Fibroblast of lung (primary cell): ENCODE results near the gene RAD23B. TPM values are rescaled to one million over a fixed set of nuclear protein-coding genes. Genes with fewer than 3 reads are reported as not detected.

Experiments
- DNase-seq, 2 donors: peaks; one replicate each; pipeline versions ENCODE4 v3.0.0 to v3.0.0-alpha.2; 2010; ENCODE audit warnings: low read depth in 2 of 2
- H2AFZ ChIP-seq: 2 replicates; pipeline ENCODE4 v1.5.1; 2012; ENCODE audit warnings: low read length, control low read depth, inconsistent platforms
- H3K27ac ChIP-seq: 2 replicates; pipeline ENCODE4 v1.5.1; 2011; ENCODE audit warnings: low read length, control low read depth; ENCODE audit not compliant: insufficient read depth
- H3K27me3 ChIP-seq: 2 replicates; pipeline ENCODE4 v1.5.1; 2011; ENCODE audit warnings: mild to moderate bottlenecking, low read length; ENCODE audit not compliant: control insufficient read depth, insufficient read depth
- H3K36me3 ChIP-seq: 2 replicates; pipeline ENCODE4 v1.5.1; 2011; ENCODE audit warnings: low read length; ENCODE audit not compliant: control insufficient read depth, insufficient read depth
- H3K4me1 ChIP-seq: 2 replicates; pipeline ENCODE4 v1.5.1; 2011; ENCODE audit warnings: low read length; ENCODE audit not compliant: control insufficient read depth, insufficient read depth; ENCODE audit errors: extremely low read depth
- H3K4me2 ChIP-seq: 2 replicates; pipeline ENCODE4 v1.5.1; 2011; ENCODE audit warnings: low read length, control low read depth; ENCODE audit not compliant: insufficient read depth; ENCODE audit errors: extremely low read depth
- H3K4me3 ChIP-seq, 4 experiments: fragments of 200-600 bp in 1 of 4; sonication (generic) in 1 of 4; replicated peaks in 1 of 4; 2 replicates each; pipeline ENCODE4 v1.5.1; 2011 to 2016; ENCODE audit warnings: low read length in 4 of 4, low read depth in 3 of 4, mild to moderate bottlenecking in 3 of 4, control low read depth in 2 of 4, inconsistent platforms in 1 of 4, mixed read lengths in 1 of 4; ENCODE audit not compliant: insufficient read depth in 1 of 4; ENCODE audit errors: control extremely low read depth in 1 of 4
- H3K79me2 ChIP-seq: 2 replicates; pipeline ENCODE4 v1.5.1; 2012; ENCODE audit warnings: mild to moderate bottlenecking, low read length, inconsistent platforms; ENCODE audit not compliant: control insufficient read depth, insufficient read depth
- H3K9ac ChIP-seq: 2 replicates; pipeline ENCODE4 v1.5.1; 2011; ENCODE audit warnings: mild to moderate bottlenecking, low read length, control low read depth; ENCODE audit not compliant: insufficient read depth
- H3K9me3 ChIP-seq: 2 replicates; pipeline ENCODE4 v1.5.1; 2012; ENCODE audit warnings: low read depth, low read length; ENCODE audit not compliant: control insufficient read depth, insufficient read depth
- H4K20me1 ChIP-seq: 2 replicates; pipeline ENCODE4 v1.5.1; 2011; ENCODE audit warnings: low read length; ENCODE audit not compliant: control insufficient read depth, insufficient read depth; ENCODE audit errors: extremely low read depth
- CTCF ChIP-seq, 2 donors: IDR thresholded peaks in 1 of 2; conservative IDR thresholded peaks in 1 of 2; 1 replicate in 1 of 2; 2 replicates in 1 of 2; pipeline ENCODE4 v1.5.1; 2011 to 2012; ENCODE audit warnings: low read length in 2 of 2, control low read depth in 1 of 2, inconsistent platforms in 1 of 2, low read depth in 1 of 2, mild to moderate bottlenecking in 1 of 2
- EZH2 ChIP-seq: IDR thresholded peaks from 2 replicates; pipeline ENCODE4 v1.5.1; 2012; ENCODE audit warnings: low read length, control low read depth, mild to moderate bottlenecking; ENCODE audit errors: missing control alignments
- polyA plus RNA-seq, 2 donors: library from polyadenylated mRNA; depleted of rRNA in 1 of 2; stranded (reverse) in 1 of 2; unstranded in 1 of 2; fragments of >200 nt; gene quantifications; 2 replicates each; pipeline ENCODE4 v1.2.1, GENCODE V29; 2011 to 2012; ENCODE audit warnings: missing spikeins in 1 of 2
- total RNA-seq: library from RNA; depleted of rRNA; stranded (reverse); fragments of >200 nt; gene quantifications from 2 replicates; pipeline ENCODE4 v1.2.1, GENCODE V29; 2014

Gene RAD23B
- total and polyA plus RNA-seq, 2 donors (not counting 1 experiment from before 2014, with no cell fraction given), result 156 to 607 TPM

- H3K36me3 ChIP-seq, result no peaks in the 10 kb centered on the region
- H3K9ac ChIP-seq, result no peak overlapping the region
- TF ChIP-seq CTCF (conservative IDR thresholded peaks at IDR 0.05 in 1 of 2, IDR thresholded peaks at IDR 0.05 in 1 of 2; ENCODE audit: low read depth in 1 of 2, low read length in 2 of 2), result no peak
- no peak for TF ChIP-seq EZH2
- DNase-seq, result no peak
- H3K27ac ChIP-seq, result no peak overlapping the region
- H3K4me3 ChIP-seq, result no peak overlapping the region
- H3K4me1 ChIP-seq, result no peaks in the 10 kb centered on the region
- no peak overlapping the region for H2AFZ ChIP-seq
- peaks cover 4% of the 10 kb centered on the region for H3K27me3 ChIP-seq
- no peaks in the 10 kb centered on the region for H3K79me2 ChIP-seq
- H4K20me1 ChIP-seq, result no peaks in the 10 kb centered on the region
- H3K9me3 ChIP-seq, result no peaks in the 10 kb centered on the region
- no peak overlapping the region for H3K4me2 ChIP-seq
These were observed 94.9 kb downstream of the RAD23B start for GRCh38 chr9:107378006-107378405.

Other genes with a start within 250 kb of the RAD23B start
- 22.9 and 32.7 TPM in 2 replicates for gene KLF4, start 206.5 kb downstream of the RAD23B start, total RNA-seq
- gene KLF4, start 206.5 kb downstream of the RAD23B start, polyA plus RNA-seq, result 10.3 and 28.0 TPM in 2 replicates